HG03196 (cell line): ENCODE data around the gene ATP2C2.
"Not testable (repeated sequence)": the region's sequence is repeated elsewhere in the genome, so short reads cannot be mapped to it uniquely, and the experiment has no call there.

Source experiments
- ATAC-seq: cut with Tn5 transposase; IDR thresholded peaks from one replicate; pipeline ENCODE4 v1.9.1; 2021; ENCODE audit not compliant: unreplicated experiment

The ATP2C2 gene, protein sequence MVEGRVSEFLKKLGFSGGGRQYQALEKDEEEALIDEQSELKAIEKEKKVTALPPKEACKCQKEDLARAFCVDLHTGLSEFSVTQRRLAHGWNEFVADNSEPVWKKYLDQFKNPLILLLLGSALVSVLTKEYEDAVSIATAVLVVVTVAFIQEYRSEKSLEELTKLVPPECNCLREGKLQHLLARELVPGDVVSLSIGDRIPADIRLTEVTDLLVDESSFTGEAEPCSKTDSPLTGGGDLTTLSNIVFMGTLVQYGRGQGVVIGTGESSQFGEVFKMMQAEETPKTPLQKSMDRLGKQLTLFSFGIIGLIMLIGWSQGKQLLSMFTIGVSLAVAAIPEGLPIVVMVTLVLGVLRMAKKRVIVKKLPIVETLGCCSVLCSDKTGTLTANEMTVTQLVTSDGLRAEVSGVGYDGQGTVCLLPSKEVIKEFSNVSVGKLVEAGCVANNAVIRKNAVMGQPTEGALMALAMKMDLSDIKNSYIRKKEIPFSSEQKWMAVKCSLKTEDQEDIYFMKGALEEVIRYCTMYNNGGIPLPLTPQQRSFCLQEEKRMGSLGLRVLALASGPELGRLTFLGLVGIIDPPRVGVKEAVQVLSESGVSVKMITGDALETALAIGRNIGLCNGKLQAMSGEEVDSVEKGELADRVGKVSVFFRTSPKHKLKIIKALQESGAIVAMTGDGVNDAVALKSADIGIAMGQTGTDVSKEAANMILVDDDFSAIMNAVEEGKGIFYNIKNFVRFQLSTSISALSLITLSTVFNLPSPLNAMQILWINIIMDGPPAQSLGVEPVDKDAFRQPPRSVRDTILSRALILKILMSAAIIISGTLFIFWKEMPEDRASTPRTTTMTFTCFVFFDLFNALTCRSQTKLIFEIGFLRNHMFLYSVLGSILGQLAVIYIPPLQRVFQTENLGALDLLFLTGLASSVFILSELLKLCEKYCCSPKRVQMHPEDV

GRCh38 chr16:84368308-84368996, at the start of gene ATP2C2:
Gene ATP2C2, plus strand, starts transcription at chr16:84368538. Its CDS starts 78 bp downstream, at chr16:84368616.
- no peak for ATAC-seq

DNA sequence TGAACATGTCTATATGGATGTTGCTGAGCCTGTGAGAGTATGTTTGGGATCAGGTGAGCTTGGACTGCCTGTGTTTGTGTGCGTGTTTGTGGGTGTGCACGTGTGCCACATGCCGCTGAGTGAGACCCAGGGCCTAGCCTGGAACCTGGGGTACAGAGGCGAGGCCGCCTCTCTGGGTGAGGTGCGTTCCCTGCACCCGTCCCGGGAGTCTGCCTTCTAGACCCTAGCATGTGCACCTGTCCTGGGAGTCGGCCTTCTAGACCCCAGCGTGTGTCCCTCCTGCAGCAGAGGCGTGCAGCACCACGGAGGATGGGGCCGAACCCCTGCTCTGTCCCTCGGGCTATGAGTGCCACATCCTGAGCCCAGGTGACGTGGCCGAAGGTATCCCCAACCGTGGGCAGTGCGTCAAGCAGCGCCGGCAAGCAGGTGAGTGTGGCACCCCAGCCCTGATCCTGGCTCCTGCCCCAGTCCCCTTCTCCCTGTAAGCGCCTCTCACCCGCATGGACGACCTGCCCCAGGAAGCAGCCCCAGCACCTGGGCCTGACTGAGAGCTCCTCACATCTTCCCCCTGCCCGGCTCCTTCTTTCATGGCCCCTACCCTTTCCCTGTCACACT, 49.1 kb upstream of the ATP2C2 start:
- no peak for ATAC-seq

GRCh38 chr16:84320511-84320910, 47.8 kb upstream of the ATP2C2 start:
- no peak for ATAC-seq

DNA sequence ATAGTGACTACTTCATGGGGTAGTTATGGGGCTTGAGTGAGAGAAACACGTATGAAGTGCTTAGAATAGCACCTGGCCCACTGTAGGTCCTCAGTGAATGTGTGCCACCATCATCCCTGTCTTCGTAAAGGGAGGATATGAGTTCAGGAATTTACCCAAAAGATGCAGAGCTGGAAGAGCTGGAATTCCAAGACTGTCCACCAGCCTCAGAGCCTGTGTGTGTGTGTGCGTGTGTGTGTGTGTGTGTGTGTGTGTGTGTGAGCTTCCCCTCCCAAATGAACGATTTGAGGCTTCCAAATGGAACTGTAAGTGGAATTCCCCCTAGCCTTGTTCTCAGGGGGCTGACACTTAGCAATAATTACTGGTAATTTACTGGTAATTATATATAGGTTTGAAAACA, 46.4 kb upstream of the ATP2C2 start:
- no peak for ATAC-seq

- no peak for ATAC-seq
Observed at GRCh38 chr16:84322749-84323148, 45.6 kb upstream of the ATP2C2 start.

DNA sequence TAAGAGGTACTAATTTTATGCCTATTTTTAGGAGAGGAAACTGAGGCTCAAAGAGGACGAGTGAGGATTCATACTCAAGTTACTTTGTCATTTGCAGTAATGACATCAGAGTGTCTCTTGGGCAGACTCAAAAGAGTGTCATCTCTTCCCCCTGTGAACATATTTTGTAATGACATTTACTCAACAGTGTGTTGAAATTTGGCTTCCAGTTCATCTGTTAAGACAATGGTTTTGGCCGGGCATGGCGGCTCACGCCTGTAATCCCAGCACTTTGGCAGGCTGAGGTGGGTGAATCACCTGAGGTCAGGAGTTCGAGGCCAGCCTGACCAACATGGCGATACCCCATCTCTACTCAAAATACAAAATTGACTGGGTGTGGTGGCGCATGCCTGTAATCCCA, 44.7 kb upstream of the ATP2C2 start:
- no peak for ATAC-seq

DNA sequence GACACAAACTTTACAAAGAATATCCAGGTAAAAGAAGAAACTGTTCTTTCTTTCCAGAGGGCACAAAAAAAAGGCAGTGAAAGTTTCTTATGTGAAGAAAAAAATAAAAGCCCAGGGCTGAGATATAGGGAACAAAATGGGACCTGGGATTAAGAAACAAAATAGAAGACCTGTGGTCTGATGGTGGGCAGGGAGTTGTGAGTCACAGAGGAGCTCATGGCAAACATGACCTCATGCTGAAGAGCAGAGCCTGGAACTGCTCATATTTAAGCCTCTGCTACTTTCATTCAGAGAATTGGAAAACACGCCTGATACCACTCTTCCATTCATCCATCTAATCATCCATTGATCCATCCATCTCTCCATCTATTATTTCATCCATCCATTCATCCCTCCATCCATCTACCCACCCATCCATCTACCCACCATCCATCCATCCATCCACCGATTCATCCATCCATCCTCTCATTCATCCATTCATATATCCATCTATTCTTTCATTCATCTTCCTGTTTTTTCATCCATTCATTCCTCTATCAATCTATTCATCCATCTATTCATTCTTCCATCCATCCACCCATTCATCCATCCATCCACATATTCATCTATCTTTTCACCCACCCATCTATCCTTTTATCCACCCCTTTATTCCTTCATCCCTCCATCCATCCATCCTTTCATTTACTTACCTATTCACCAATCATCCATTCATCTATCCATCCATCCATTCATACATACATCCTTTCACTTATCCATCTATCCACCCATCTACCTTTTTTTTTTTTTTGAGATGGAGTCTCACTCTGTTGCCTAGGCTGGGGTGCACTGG, 43.7 kb upstream of the ATP2C2 start:
- no peak for ATAC-seq

DNA sequence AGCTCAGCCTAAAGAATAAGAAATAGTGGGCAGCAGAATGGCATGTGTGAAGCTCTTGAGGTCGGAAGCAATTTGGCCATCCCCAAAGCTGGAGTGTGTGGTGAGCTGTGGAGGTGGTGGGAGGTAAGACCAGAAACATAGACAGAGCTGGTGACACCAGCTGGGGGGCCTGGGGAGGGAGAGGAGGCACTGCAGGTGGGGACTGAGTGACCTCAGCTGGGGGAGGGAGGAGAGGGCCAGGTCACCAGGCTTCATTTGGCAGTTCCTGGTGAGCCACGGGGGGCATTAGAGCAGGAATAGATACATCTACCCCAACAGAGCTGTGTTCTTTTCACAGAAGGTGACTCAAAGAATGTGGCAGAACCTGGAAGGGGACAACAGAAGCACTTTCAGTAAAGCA, 41.8 kb upstream of the ATP2C2 start:
- no peak for ATAC-seq

DNA sequence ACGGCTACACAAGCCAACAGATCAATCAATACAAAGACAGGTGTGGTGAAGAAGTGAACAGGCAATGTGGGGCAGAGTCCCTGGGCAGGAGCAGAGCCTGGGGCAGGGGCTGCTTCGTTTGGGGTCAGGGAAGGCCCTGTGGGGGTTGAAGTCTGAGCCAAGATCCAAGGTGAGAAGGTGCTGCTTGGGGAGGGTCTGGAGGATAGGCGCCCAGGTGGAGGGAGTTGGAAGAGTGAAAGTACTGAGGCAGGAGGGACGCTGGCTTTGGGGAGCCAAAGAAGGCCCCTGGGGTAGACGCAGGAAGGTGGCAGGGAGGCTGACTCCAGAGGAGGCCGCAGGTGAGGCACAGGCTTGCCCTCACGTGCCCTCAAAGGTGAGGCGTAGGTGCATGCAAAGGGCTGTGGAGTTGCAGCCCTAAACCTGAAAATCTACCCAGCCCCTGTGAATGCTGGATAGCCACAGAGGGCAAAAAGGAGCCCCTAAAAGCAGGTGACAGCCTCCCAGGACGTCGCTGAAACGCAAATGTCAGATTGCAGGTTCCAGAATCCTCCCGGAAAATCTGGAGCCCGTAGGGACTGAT, 40.3 kb upstream of the ATP2C2 start:
- no peak for ATAC-seq

GRCh38 chr16:84329016-84329415, 39.3 kb upstream of the ATP2C2 start:
- no peak for ATAC-seq

DNA sequence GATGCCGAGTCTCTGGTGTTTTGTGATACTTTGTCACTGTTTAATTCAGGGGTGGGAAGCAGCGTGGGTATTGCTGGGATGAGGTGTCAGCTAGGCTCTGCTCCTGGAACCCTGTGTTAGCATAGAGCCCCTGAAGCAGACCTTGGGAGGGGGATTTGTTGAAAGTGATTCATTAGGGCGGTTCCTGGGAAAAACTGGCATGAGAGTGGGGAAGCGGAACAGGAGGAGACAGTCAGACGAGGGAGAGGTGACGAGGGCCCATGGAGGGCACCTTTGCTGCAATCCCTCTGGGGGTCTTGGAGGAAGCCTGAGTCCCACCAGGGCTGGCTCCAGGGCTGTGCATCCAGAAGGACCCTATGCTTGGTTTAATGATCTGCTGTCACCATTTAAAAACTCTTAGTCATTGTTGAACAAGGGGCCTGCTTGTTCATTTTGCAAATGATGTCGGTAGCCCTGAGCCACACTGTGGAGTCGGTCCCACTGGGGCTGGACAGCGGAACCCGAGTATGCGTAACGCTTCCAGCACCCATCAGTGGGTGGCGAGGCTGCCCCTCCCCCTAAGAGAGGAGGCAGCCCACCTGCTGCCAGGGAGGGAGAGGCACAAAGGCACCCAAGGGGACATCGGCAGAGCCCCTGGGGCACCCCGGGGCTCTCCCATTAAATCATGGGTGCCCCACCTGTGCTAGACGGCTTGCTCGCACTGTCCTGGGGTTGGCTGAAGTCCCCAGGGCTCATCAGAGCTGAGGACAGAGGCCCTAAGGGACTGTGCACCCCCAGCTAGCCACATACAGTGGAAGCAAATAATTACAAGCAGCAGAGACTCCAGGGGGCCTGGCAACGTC, 38.3 kb upstream of the ATP2C2 start:
- ATAC-seq, result no peak

DNA sequence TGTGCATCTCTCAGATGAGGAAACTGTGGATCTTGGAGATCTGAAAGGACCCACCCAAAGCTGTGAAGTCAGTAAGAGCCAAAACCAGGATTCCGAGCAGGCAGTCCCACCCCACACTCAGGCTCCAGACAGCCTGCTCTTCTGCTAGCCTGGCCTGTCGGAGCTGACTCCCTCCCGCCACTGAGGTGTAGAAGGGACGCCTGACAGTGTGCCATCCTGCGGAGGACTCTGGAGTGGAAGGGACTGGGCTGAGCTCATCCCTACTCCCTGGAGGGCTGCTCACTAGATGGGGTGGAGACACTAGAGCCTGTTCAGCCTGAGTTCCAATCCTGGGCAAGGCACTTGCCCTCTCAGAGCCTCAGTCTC, 37.7 kb upstream of the ATP2C2 start:
- ATAC-seq, result no peak

DNA sequence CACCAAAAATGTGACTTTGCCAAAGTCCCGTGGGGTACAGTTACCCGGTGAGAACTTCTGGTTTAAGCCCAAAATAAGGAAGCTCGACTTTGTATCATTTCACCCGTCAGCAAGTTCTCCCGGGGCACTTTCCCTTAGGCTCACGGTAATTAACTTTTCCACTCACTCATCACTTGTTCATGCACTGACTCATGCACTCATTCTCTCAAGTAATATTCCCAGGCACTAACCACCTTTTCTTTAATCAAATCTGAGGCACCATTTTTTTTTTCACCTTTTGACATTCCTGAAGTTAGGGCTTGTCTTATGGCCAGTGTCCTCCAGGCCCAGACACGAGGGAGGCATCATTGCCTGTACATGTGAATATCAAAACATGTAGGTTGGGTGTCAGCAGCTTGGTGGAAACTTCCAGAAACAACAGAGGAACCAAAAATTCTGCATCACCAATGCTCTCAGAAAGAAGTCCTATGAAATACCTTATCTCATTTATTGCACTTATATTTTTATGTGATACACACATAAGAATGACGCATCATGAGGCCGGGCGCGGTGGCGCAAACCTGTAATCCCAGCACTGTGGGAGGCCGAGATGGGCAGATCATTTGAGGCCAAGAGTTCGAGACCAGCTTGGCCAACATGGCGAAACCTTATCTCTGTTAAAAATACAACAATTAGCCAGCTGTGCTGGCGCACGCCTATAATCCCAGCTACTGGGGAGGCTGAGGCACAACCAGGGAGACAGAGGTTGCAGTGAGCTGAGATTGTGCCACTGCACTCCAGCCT, 36.1 kb upstream of the ATP2C2 start:
- ATAC-seq, result no peak

- ATAC-seq, result no peak
Observed at GRCh38 chr16:84332975-84333684, 35.2 kb upstream of the ATP2C2 start.

DNA sequence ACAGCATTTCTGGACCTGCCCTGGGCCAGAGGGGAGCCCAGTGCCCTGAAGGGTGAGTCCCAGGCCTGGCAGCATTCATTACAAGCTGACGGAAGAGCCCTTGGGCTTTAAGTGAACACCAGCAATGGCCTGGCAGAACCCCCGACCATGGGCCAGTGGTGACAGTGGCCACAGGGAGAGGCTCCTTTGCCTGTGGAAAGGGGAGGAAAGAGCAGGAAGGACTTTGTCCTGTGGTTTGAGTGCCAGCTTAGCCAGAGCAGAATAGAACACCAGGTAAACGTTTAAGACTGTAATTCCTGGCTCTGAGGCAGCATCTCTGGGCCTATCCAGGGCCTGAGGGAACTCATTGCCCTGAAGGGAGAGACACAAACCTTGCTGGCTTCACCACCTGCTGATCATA, 34.3 kb upstream of the ATP2C2 start:
- no peak for ATAC-seq

DNA sequence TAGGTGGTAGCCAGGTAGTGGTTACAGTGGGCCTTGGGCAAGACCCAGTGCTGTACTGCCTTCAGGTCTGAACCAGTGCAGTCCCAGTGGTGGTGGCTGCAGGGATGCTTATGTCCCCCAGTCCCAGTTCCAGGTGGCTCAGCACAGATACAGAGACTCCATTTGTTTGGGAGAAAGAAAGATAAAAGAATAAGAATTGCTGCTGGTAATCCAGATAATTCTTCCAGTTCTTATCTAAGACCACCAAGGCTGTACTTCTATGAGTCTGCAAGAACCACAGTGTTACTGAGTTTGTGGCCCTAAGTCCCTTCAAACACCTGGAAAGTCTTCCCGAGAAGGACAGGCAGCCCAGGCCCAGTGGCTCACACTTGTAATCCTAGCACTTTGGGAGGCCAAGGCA, 33.9 kb upstream of the ATP2C2 start:
- ATAC-seq, result no peak

GRCh38 chr16:84337236-84337635, 31.1 kb upstream of the ATP2C2 start:
- not testable (repeated sequence) for ATAC-seq

- ATAC-seq, result no peak
Observed at GRCh38 chr16:84339311-84339710, 29.0 kb upstream of the ATP2C2 start.
